Measurements from ENCODE around the gene PRKAG1. TPM values are rescaled to one million over a fixed set of nuclear protein-coding genes. Genes with fewer than 3 reads are reported as not detected.

PRKAG1 gene
- polyA plus RNA-seq, 1 donor from 2014 or later: 71.0 TPM

- Histone ChIP-seq H2AFZ (ENCODE audit: low read depth, low read length) (no peak overlapping the region), H3K4me2 (ENCODE audit: low read length) (no peak overlapping the region), H3F3A (ENCODE audit: insufficient read depth, low read length, poor library complexity, severe bottlenecking) (no peaks in the 10 kb centered on the region), H3K9me3 (ENCODE audit: low read length) (no peaks in the 10 kb centered on the region), H4K20me1 (ENCODE audit: insufficient read depth) (peaks cover 17% of the 10 kb centered on the region), H3K79me2 (replicated peaks; ENCODE audit: insufficient read depth, low read length) (peaks cover 33% of the 10 kb centered on the region), H3K9ac (ENCODE audit: low read length) (no peak overlapping the region), H3K27me3 (ENCODE audit: insufficient read depth, low read depth, low read length) (no peaks in the 10 kb centered on the region), H3K9me2 (ENCODE audit: insufficient read depth, low read length) (no peaks in the 10 kb centered on the region), H3K4me3 (ENCODE audit: low read length) (no peak overlapping the region), H3K36me3 (ENCODE audit: insufficient read depth, low read length) (no peaks in the 10 kb centered on the region), H3K27ac (ENCODE audit: low read length) (no peak overlapping the region)
- TF ChIP-seq SMC3 (conservative IDR thresholded peaks at IDR 0.05; ENCODE audit: poor library complexity): no peak
- no peak for TF ChIP-seq TAF1 (IDR thresholded peaks at IDR 0.05; ENCODE audit: low read depth)
- TF ChIP-seq EZH2 (IDR thresholded peaks at IDR 0.05; ENCODE audit: borderline replicate concordance, insufficient read depth, low read length, poor library complexity, severe bottlenecking): no peak
- TF ChIP-seq RAD21 (conservative IDR thresholded peaks at IDR 0.05): no peak
- no peak for TF ChIP-seq REST (IDR thresholded peaks at IDR 0.05; ENCODE audit: borderline replicate concordance)
- TF ChIP-seq MXI1 (conservative IDR thresholded peaks at IDR 0.05; ENCODE audit: poor library complexity, severe bottlenecking): no peak
- no peak for TF ChIP-seq EP300 (conservative IDR thresholded peaks at IDR 0.05; ENCODE audit: poor library complexity, severe bottlenecking)
- no peak for TF ChIP-seq CTCF (IDR thresholded peaks at IDR 0.05; ENCODE audit: poor library complexity, severe bottlenecking)
Measured at GRCh38 chr12:49052451-49053208, 34.1 kb upstream of the PRKAG1 start.

GRCh38 chr12:49051777-49052438, 33.3 kb upstream of the PRKAG1 start:
- peaks cover 12% of the 10 kb centered on the region for H4K20me1 ChIP-seq (ENCODE audit: insufficient read depth)
- H3K4me2 ChIP-seq (ENCODE audit: low read length): no peak overlapping the region
- H3K27ac ChIP-seq (ENCODE audit: low read length): no peak overlapping the region
- H3K9me2 ChIP-seq (ENCODE audit: insufficient read depth, low read length): no peaks in the 10 kb centered on the region
- no peaks in the 10 kb centered on the region for H3K36me3 ChIP-seq (ENCODE audit: insufficient read depth, low read length)
- H3K9me3 ChIP-seq (ENCODE audit: low read length): no peaks in the 10 kb centered on the region
- H3K79me2 ChIP-seq (replicated peaks; ENCODE audit: insufficient read depth, low read length): peaks cover 26% of the 10 kb centered on the region
- H3K27me3 ChIP-seq (ENCODE audit: insufficient read depth, low read depth, low read length): no peaks in the 10 kb centered on the region
- no peak overlapping the region for H3K4me3 ChIP-seq (ENCODE audit: low read length)
- H3K9ac ChIP-seq (ENCODE audit: low read length): no peak overlapping the region
- no peaks in the 10 kb centered on the region for H3F3A ChIP-seq (ENCODE audit: insufficient read depth, low read length, poor library complexity, severe bottlenecking)
- no peak overlapping the region for H2AFZ ChIP-seq (ENCODE audit: low read depth, low read length)
- no peak for TF ChIP-seq POLR2AphosphoS5 (IDR thresholded peaks at IDR 0.05)
- TF ChIP-seq CTCF (IDR thresholded peaks at IDR 0.05; ENCODE audit: poor library complexity, severe bottlenecking): no peak
- no peak for TF ChIP-seq SMC3 (conservative IDR thresholded peaks at IDR 0.05; ENCODE audit: poor library complexity)
- no peak for TF ChIP-seq REST (IDR thresholded peaks at IDR 0.05; ENCODE audit: borderline replicate concordance)
- TF ChIP-seq TAF1 (IDR thresholded peaks at IDR 0.05; ENCODE audit: low read depth): no peak
- no peak for TF ChIP-seq RAD21 (conservative IDR thresholded peaks at IDR 0.05)
- TF ChIP-seq EZH2 (IDR thresholded peaks at IDR 0.05; ENCODE audit: borderline replicate concordance, insufficient read depth, low read length, poor library complexity, severe bottlenecking): no peak
- no peak for TF ChIP-seq MXI1 (conservative IDR thresholded peaks at IDR 0.05; ENCODE audit: poor library complexity, severe bottlenecking)
- no peak for TF ChIP-seq EP300 (conservative IDR thresholded peaks at IDR 0.05; ENCODE audit: poor library complexity, severe bottlenecking)
